ENCODE results near the gene FHIT.
A peak's percentile ranks its signal among the peaks of the same experiment; 100 is the strongest.

The FHIT gene

GRCh38 chr3:59798372-59799086 is 1452.7 kb downstream of the FHIT start:
- H3K79me2 ChIP-seq (ENCODE audit: control insufficient read depth, insufficient read depth, low read length): no peaks in the 10 kb centered on the region

GRCh38 chr3:59797533-59797932 is 1453.7 kb downstream of the FHIT start:
- Histone ChIP-seq H3K79me2 (ENCODE audit: control insufficient read depth, insufficient read depth, low read length) (no peaks in the 10 kb centered on the region), H3K9ac (ENCODE audit: low read length) (no peak overlapping the region), H3K18ac (ENCODE audit: low read length) (no peak overlapping the region), H3K27me3 (ENCODE audit: insufficient read depth, low read length, poor library complexity) (no peaks in the 10 kb centered on the region), H3K27ac (ENCODE audit: low read depth, low read length) (no peak overlapping the region), H3K4me2 (ENCODE audit: low read length) (no peak overlapping the region), H2BK120ac (ENCODE audit: low read depth, low read length) (no peak overlapping the region), H3K56ac (ENCODE audit: low read length) (no peak overlapping the region), H2BK5ac (ENCODE audit: low read length) (no peak overlapping the region), H3K4ac (ENCODE audit: low read depth, low read length) (no peak overlapping the region), H2BK15ac (replicated peaks; ENCODE audit: low read depth) (no peak overlapping the region), H3K36me3 (ENCODE audit: control insufficient read depth, insufficient read depth, low read length) (no peaks in the 10 kb centered on the region), H3K4me1 (ENCODE audit: control insufficient read depth, low read depth, low read length) (peaks cover 13% of the 10 kb centered on the region), H3K4me3 (ENCODE audit: low read length) (no peak overlapping the region), H2AK5ac (ENCODE audit: low read length) (no peak overlapping the region), H4K8ac (ENCODE audit: low read depth, low read length) (no peak overlapping the region), H4K5ac (ENCODE audit: low read length) (no peak overlapping the region), H3K79me1 (ENCODE audit: low read length) (no peaks in the 10 kb centered on the region), H3K23ac (ENCODE audit: low read length) (no peak overlapping the region)
- no peak for DNase-seq
- WGBS (ENCODE audit: extremely low coverage, insufficient coverage, low lambda C conversion rate): no CpG with 5 or more reads among the region's 5 CpGs

More at GRCh38 chr3:59798372-59799086, 1452.7 kb downstream of the FHIT start:
- Histone ChIP-seq H3K4ac (ENCODE audit: low read depth, low read length) (no peak overlapping the region), H2BK5ac (ENCODE audit: low read length) (no peak overlapping the region), H2BK15ac (replicated peaks; ENCODE audit: low read depth) (no peak overlapping the region), H3K36me3 (ENCODE audit: control insufficient read depth, insufficient read depth, low read length) (no peaks in the 10 kb centered on the region), H3K4me3 (ENCODE audit: low read length) (no peak overlapping the region), H4K5ac (ENCODE audit: low read length) (no peak overlapping the region), H3K9ac (ENCODE audit: low read length) (no peak overlapping the region), H2BK120ac (ENCODE audit: low read depth, low read length) (no peak overlapping the region), H2AK5ac (ENCODE audit: low read length) (no peak overlapping the region), H3K4me1 (ENCODE audit: control insufficient read depth, low read depth, low read length) (peaks cover 21% of the 10 kb centered on the region), H3K79me1 (ENCODE audit: low read length) (no peaks in the 10 kb centered on the region), H3K18ac (ENCODE audit: low read length) (peak overlapping the region; percentile 81), H4K8ac (ENCODE audit: low read depth, low read length) (no peak overlapping the region), H3K4me2 (ENCODE audit: low read length) (no peak overlapping the region), H3K56ac (ENCODE audit: low read length) (no peak overlapping the region), H3K23ac (ENCODE audit: low read length) (no peak overlapping the region), H3K27ac (ENCODE audit: low read depth, low read length) (no peak overlapping the region), H3K27me3 (ENCODE audit: insufficient read depth, low read length, poor library complexity) (no peaks in the 10 kb centered on the region)
- no CpG with 5 or more reads among the region's 6 CpGs for WGBS (ENCODE audit: extremely low coverage, insufficient coverage, low lambda C conversion rate)
- no peak for DNase-seq

GRCh38 chr3:59796456-59796855 is 1454.8 kb downstream of the FHIT start:
- no peak overlapping the region for H3K18ac ChIP-seq (ENCODE audit: low read length)
- H4K8ac ChIP-seq (ENCODE audit: low read depth, low read length): no peak overlapping the region
- no peaks in the 10 kb centered on the region for H3K79me1 ChIP-seq (ENCODE audit: low read length)
- no peak overlapping the region for H2AK5ac ChIP-seq (ENCODE audit: low read length)
- no peaks in the 10 kb centered on the region for H3K79me2 ChIP-seq (ENCODE audit: control insufficient read depth, insufficient read depth, low read length)
- no peak overlapping the region for H3K9ac ChIP-seq (ENCODE audit: low read length)
- H3K4ac ChIP-seq (ENCODE audit: low read depth, low read length): no peak overlapping the region
- no peak for DNase-seq
- H4K5ac ChIP-seq (ENCODE audit: low read length): no peak overlapping the region
- no peak overlapping the region for H3K4me3 ChIP-seq (ENCODE audit: low read length)
- no peaks in the 10 kb centered on the region for H3K36me3 ChIP-seq (ENCODE audit: control insufficient read depth, insufficient read depth, low read length)
- no peaks in the 10 kb centered on the region for H3K27me3 ChIP-seq (ENCODE audit: insufficient read depth, low read length, poor library complexity)
- H3K4me1 ChIP-seq (ENCODE audit: control insufficient read depth, low read depth, low read length): peaks cover 8% of the 10 kb centered on the region
- H2BK5ac ChIP-seq (ENCODE audit: low read length): no peak overlapping the region
- H2BK15ac ChIP-seq (replicated peaks; ENCODE audit: low read depth): peak overlapping the region; percentile 21
- no peak overlapping the region for H2BK120ac ChIP-seq (ENCODE audit: low read depth, low read length)
- no peak overlapping the region for H3K4me2 ChIP-seq (ENCODE audit: low read length)
- WGBS (ENCODE audit: extremely low coverage, insufficient coverage, low lambda C conversion rate): no CpG with 5 or more reads among the region's 2 CpGs
- H3K23ac ChIP-seq (ENCODE audit: low read length): no peak overlapping the region
- H3K27ac ChIP-seq (ENCODE audit: low read depth, low read length): no peak overlapping the region
- no peak overlapping the region for H3K56ac ChIP-seq (ENCODE audit: low read length)

- Histone ChIP-seq H3K4ac (ENCODE audit: low read depth, low read length) (no peak overlapping the region), H3K4me1 (ENCODE audit: control insufficient read depth, low read depth, low read length) (peaks cover 4% of the 10 kb centered on the region), H3K4me2 (ENCODE audit: low read length) (no peak overlapping the region), H3K79me1 (ENCODE audit: low read length) (no peaks in the 10 kb centered on the region), H2BK5ac (ENCODE audit: low read length) (no peak overlapping the region), H3K9ac (ENCODE audit: low read length) (no peak overlapping the region), H3K18ac (ENCODE audit: low read length) (no peak overlapping the region), H3K23ac (ENCODE audit: low read length) (no peak overlapping the region), H3K4me3 (ENCODE audit: low read length) (no peak overlapping the region), H3K56ac (ENCODE audit: low read length) (no peak overlapping the region), H2BK15ac (replicated peaks; ENCODE audit: low read depth) (peak overlapping the region; percentile 21), H3K36me3 (ENCODE audit: control insufficient read depth, insufficient read depth, low read length) (no peaks in the 10 kb centered on the region), H2BK120ac (ENCODE audit: low read depth, low read length) (no peak overlapping the region), H2AK5ac (ENCODE audit: low read length) (no peak overlapping the region), H3K79me2 (ENCODE audit: control insufficient read depth, insufficient read depth, low read length) (no peaks in the 10 kb centered on the region), H4K5ac (ENCODE audit: low read length) (no peak overlapping the region), H3K27ac (ENCODE audit: low read depth, low read length) (no peak overlapping the region), H3K27me3 (ENCODE audit: insufficient read depth, low read length, poor library complexity) (no peaks in the 10 kb centered on the region), H4K8ac (ENCODE audit: low read depth, low read length) (no peak overlapping the region)
- no peak for DNase-seq
- no CpG with 5 or more reads among the region's 7 CpGs for WGBS (ENCODE audit: extremely low coverage, insufficient coverage, low lambda C conversion rate)
Observed at GRCh38 chr3:59795756-59796155, 1455.5 kb downstream of the FHIT start.

GRCh38 chr3:59793976-59794375 is 1457.3 kb downstream of the FHIT start:
- H2BK120ac ChIP-seq (ENCODE audit: low read depth, low read length): no peak overlapping the region
- H3K27ac ChIP-seq (ENCODE audit: low read depth, low read length): no peak overlapping the region
- DNase-seq: no peak
- H4K8ac ChIP-seq (ENCODE audit: low read depth, low read length): no peak overlapping the region
- no peak overlapping the region for H4K5ac ChIP-seq (ENCODE audit: low read length)
- WGBS (ENCODE audit: extremely low coverage, insufficient coverage, low lambda C conversion rate): no CpG with 5 or more reads among the region's 12 CpGs
- H3K4me3 ChIP-seq (ENCODE audit: low read length): no peak overlapping the region
- H3K18ac ChIP-seq (ENCODE audit: low read length): no peak overlapping the region
- no peak overlapping the region for H2AK5ac ChIP-seq (ENCODE audit: low read length)
- no peak overlapping the region for H3K23ac ChIP-seq (ENCODE audit: low read length)
- no peaks in the 10 kb centered on the region for H3K36me3 ChIP-seq (ENCODE audit: control insufficient read depth, insufficient read depth, low read length)
- no peaks in the 10 kb centered on the region for H3K4me1 ChIP-seq (ENCODE audit: control insufficient read depth, low read depth, low read length)
- no peaks in the 10 kb centered on the region for H3K79me2 ChIP-seq (ENCODE audit: control insufficient read depth, insufficient read depth, low read length)
- no peak overlapping the region for H3K56ac ChIP-seq (ENCODE audit: low read length)
- no peak overlapping the region for H3K4me2 ChIP-seq (ENCODE audit: low read length)
- no peak overlapping the region for H2BK15ac ChIP-seq (replicated peaks; ENCODE audit: low read depth)
- no peak overlapping the region for H3K4ac ChIP-seq (ENCODE audit: low read depth, low read length)
- H2BK5ac ChIP-seq (ENCODE audit: low read length): no peak overlapping the region
- no peaks in the 10 kb centered on the region for H3K79me1 ChIP-seq (ENCODE audit: low read length)
- no peak overlapping the region for H3K9ac ChIP-seq (ENCODE audit: low read length)
- no peaks in the 10 kb centered on the region for H3K27me3 ChIP-seq (ENCODE audit: insufficient read depth, low read length, poor library complexity)

- no peak overlapping the region for H3K27ac ChIP-seq (ENCODE audit: low read depth, low read length)
- H3K36me3 ChIP-seq (ENCODE audit: control insufficient read depth, insufficient read depth, low read length): no peaks in the 10 kb centered on the region
- no peak overlapping the region for H2BK15ac ChIP-seq (replicated peaks; ENCODE audit: low read depth)
- no peak overlapping the region for H3K4me2 ChIP-seq (ENCODE audit: low read length)
- H2BK120ac ChIP-seq (ENCODE audit: low read depth, low read length): no peak overlapping the region
- no peak overlapping the region for H4K5ac ChIP-seq (ENCODE audit: low read length)
- H3K4ac ChIP-seq (ENCODE audit: low read depth, low read length): no peak overlapping the region
- no peak overlapping the region for H3K4me3 ChIP-seq (ENCODE audit: low read length)
- no peak overlapping the region for H2BK5ac ChIP-seq (ENCODE audit: low read length)
- DNase-seq: no peak
- H3K4me1 ChIP-seq (ENCODE audit: control insufficient read depth, low read depth, low read length): peaks cover 2% of the 10 kb centered on the region
- H3K79me2 ChIP-seq (ENCODE audit: control insufficient read depth, insufficient read depth, low read length): no peaks in the 10 kb centered on the region
- no peaks in the 10 kb centered on the region for H3K79me1 ChIP-seq (ENCODE audit: low read length)
- H4K8ac ChIP-seq (ENCODE audit: low read depth, low read length): no peak overlapping the region
- no peak overlapping the region for H2AK5ac ChIP-seq (ENCODE audit: low read length)
- no peaks in the 10 kb centered on the region for H3K27me3 ChIP-seq (ENCODE audit: insufficient read depth, low read length, poor library complexity)
- no CpG with 5 or more reads among the region's 3 CpGs for WGBS (ENCODE audit: extremely low coverage, insufficient coverage, low lambda C conversion rate)
- H3K18ac ChIP-seq (ENCODE audit: low read length): no peak overlapping the region
- no peak overlapping the region for H3K23ac ChIP-seq (ENCODE audit: low read length)
- no peak overlapping the region for H3K56ac ChIP-seq (ENCODE audit: low read length)
- H3K9ac ChIP-seq (ENCODE audit: low read length): no peak overlapping the region
Observed at GRCh38 chr3:59791774-59792308, 1459.4 kb downstream of the FHIT start.
